Vagina (tissue), 2 donors: Measurements from ENCODE around the gene CYP2D6. TPM values are rescaled to one million over a fixed set of nuclear protein-coding genes. Genes with fewer than 3 reads are reported as not detected.

Experiments used
- DNase-seq, 2 donors: peaks; one replicate each; pipeline ENCODE4 v3.0.0-alpha.2; 2017; ENCODE audit errors: extremely low spot score in 2 of 2
- H3K27ac ChIP-seq: fragments of 200-600 bp; sonication (generic); one replicate; pipeline ENCODE4 v1.5.1; 2019
- H3K27me3 ChIP-seq: fragments of 200-600 bp; sonication (generic); one replicate; pipeline ENCODE4 v1.5.1; 2019
- H3K36me3 ChIP-seq, 2 donors: fragments of 200-600 bp; sonication (generic); one replicate each; pipeline ENCODE4 v1.5.1; 2017 to 2019
- H3K4me1 ChIP-seq: fragments of 200-600 bp; sonication (generic); one replicate; pipeline ENCODE4 v1.5.1; 2019
- H3K4me3 ChIP-seq, 2 donors: fragments of 200-600 bp; sonication (generic); 1 replicate in 1 of 2; 2 replicates in 1 of 2; pipeline ENCODE4 v1.5.1; 2016 to 2019
- H3K9me3 ChIP-seq: fragments of 200-600 bp; sonication (generic); one replicate; pipeline ENCODE4 v1.5.1; 2019
- CTCF ChIP-seq, 3 experiments: fragments of 450-650 bp in 2 of 3; fragments of 200-600 bp in 1 of 3; sonication (generic) in 1 of 3; IDR thresholded peaks; one replicate each; pipeline ENCODE4 v1.5.1; 2017 to 2019; ENCODE audit warnings: antibody characterized with exemption in 3 of 3, mild to moderate bottlenecking in 2 of 3, moderate library complexity in 2 of 3
- POLR2A ChIP-seq, 2 donors: fragments of 450-650 bp; IDR thresholded peaks; one replicate each; pipeline ENCODE4 v1.6.1; 2017; ENCODE audit warnings: antibody characterized with exemption in 2 of 2, mild to moderate bottlenecking in 2 of 2, moderate library complexity in 2 of 2
- POLR2AphosphoS5 ChIP-seq, 2 donors: sonication (generic); formaldehyde crosslinking; IDR thresholded peaks; one replicate each; pipeline ENCODE4 v1.9.0; 2017; ENCODE audit warnings: antibody characterized with exemption in 2 of 2, mild to moderate bottlenecking in 2 of 2, low read depth in 1 of 2; ENCODE audit not compliant: insufficient read depth in 1 of 2
- intact Hi-C: fragments of 100-400 bp; cut with DNase I; formaldehyde crosslinking; loops from one replicate; pipeline ENCODE4 v1.15.1; 2023
- total RNA-seq: library from RNA; depleted of rRNA; stranded (reverse); fragments of >200 nt; gene quantifications from one replicate; pipeline ENCODE4 v1.2.3, GENCODE V29; 2016

CYP2D6 gene
- total RNA-seq, 1 donor from 2014 or later, result 1.7 TPM

DNA sequence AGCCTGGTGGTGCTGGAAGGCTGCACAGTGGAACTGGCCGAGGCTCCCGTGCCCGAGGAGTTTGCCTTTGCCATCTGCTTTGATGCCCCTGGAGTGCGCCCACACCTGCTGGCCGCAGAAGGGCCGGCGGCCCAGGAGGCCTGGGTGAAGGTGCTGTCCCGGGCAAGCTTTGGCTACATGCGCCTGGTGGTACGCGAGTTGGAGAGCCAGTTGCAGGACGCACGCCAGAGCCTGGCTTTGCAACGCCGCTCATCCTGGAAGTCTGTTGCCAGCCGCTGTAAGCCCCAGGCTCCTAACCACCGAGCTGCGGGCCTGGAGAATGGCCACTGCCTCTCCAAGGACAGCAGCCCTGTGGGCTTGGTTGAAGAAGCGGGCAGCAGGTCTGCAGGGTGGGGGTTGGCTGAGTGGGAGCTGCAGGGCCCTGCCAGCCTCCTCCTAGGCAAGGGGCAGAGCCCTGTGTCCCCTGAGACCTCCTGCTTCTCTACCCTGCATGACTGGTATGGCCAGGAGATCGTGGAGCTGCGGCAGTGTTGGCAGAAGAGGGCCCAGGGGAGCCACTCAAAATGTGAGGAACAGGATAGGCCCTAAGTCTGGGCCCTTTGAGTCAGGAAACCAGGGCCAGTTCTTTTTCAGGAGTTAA, 53.0 kb downstream of the CYP2D6 start:
- Histone ChIP-seq H3K27me3 (no peaks in the 10 kb centered on the region), H3K9me3 (no peaks in the 10 kb centered on the region), H3K4me1 (peaks cover 64% of the 10 kb centered on the region), H3K4me3 (no peak overlapping the region), H3K36me3 (peaks cover 0 to 12% of the 10 kb centered on the region in 2 donors), H3K27ac (peak overlapping the region; percentile 98)
- no peak for DNase-seq
- intact Hi-C loops, result loop anchor here (10.0 kb wide), 1 partner anchor 367 kb away; no protein-coding TSS in a partner anchor
- no peak for TF ChIP-seq POLR2AphosphoS5 (IDR thresholded peaks at IDR 0.05; ENCODE audit: insufficient read depth in 1 of 2, low read depth in 1 of 2)
- TF ChIP-seq CTCF (IDR thresholded peaks at IDR 0.05), result no peak
- TF ChIP-seq POLR2A (IDR thresholded peaks at IDR 0.05), result no peak

GRCh38 chr22:42076764-42077485, 53.7 kb downstream of the CYP2D6 start:
- intact Hi-C loops, result loop anchor here (10.0 kb wide), 1 partner anchor 368 kb away; no protein-coding TSS in a partner anchor
- H3K9me3 ChIP-seq, result no peaks in the 10 kb centered on the region
- H3K36me3 ChIP-seq, result peaks cover 0 to 9% of the 10 kb centered on the region in 2 donors
- no peak overlapping the region for H3K4me3 ChIP-seq
- H3K4me1 ChIP-seq, result peaks cover 63% of the 10 kb centered on the region
- H3K27me3 ChIP-seq, result no peaks in the 10 kb centered on the region
- DNase-seq, result no peak
- TF ChIP-seq POLR2A (IDR thresholded peaks at IDR 0.05) (no peak), POLR2AphosphoS5 (IDR thresholded peaks at IDR 0.05; ENCODE audit: insufficient read depth in 1 of 2, low read depth in 1 of 2) (no peak)
- peak overlapping the region; percentile 98 for H3K27ac ChIP-seq

Other genes starting within 250 kb of the CYP2D6 start
- gene SHISA8, start 215.7 kb downstream of the CYP2D6 start, total RNA-seq, result not detected
- not detected for gene TNFRSF13C, start 204.0 kb downstream of the CYP2D6 start, total RNA-seq
- not detected for gene CENPM, start 183.7 kb downstream of the CYP2D6 start, total RNA-seq
- 1.5 TPM for gene SEPTIN3, start 161.4 kb downstream of the CYP2D6 start, total RNA-seq
- 2.0 TPM for gene WBP2NL, start 132.0 kb downstream of the CYP2D6 start, total RNA-seq
- gene NAGA, start 60.0 kb downstream of the CYP2D6 start, total RNA-seq, result 28.2 TPM
- gene PHETA2, start 56.6 kb downstream of the CYP2D6 start, total RNA-seq, result 14.2 TPM
- 40.3 TPM for gene SMDT1, start 51.1 kb downstream of the CYP2D6 start, total RNA-seq
- gene NDUFA6, start 40.0 kb downstream of the CYP2D6 start, total RNA-seq, result 42.0 TPM
- gene TCF20, start 139.8 kb upstream of the CYP2D6 start, total RNA-seq, result 30.4 TPM